ENCODE results near the gene FNIP2. TPM values are rescaled to one million over a fixed set of nuclear protein-coding genes. Genes with fewer than 3 reads are reported as not detected.

The FNIP2 gene
- total RNA-seq, 1 donor from 2014 or later, result 50.7 TPM

- peak; percentile 62 for ATAC-seq
- intact Hi-C loops (cut with micrococcal nuclease), result loop anchor here (5.0 kb wide), 1 partner anchor 38 kb away; no protein-coding TSS in a partner anchor
- no peak for DNase-seq
Observed at GRCh38 chr4:158809611-158810486, 41.0 kb downstream of the FNIP2 start.

DNA sequence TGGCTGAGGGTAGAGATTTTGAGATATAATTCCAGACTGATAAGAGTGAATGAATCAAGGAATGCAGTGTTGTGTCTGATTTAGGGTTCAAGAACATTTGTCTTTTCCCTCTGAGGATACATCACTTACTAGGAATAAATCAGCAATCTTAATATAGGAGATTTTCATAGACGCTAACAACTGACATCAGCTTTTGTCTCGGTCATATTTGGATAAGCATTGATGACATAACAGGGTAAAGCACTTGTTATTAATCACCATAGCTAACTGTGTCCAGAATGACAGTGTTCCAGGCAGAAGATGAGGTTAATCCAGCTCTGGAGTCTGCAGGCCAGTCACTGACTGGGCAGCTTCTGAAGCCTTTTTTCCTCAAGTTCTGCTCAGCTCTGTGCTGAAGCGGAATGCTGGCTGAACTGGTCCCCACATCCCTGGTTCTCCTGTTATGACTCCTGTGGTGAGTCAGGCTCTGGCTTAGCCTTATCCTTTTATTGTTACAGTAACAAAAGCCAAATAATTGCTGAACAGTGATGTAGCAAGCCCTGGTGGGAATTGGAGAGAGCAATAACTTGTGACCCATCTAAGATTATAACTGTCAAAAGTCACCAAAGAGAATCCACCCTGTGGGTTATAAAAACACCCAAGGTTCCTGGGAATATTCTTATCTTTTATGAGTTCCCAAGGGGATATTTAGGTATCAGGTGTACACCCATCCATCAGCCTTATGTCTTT is 41.8 kb downstream of the FNIP2 start:
- peak; percentile 61 for DNase-seq
- intact Hi-C loops (cut with micrococcal nuclease), result no loop called here
- peak; percentile 79 for ATAC-seq

- ATAC-seq (peak; percentile 11), DNase-seq (no peak)
- intact Hi-C loops (cut with micrococcal nuclease), result no loop called here
Observed at GRCh38 chr4:158811216-158811540, 42.4 kb downstream of the FNIP2 start.

- DNase-seq (peak; percentile 39), ATAC-seq (peak; percentile 42)
- intact Hi-C loops (cut with micrococcal nuclease), result no loop called here
Observed at GRCh38 chr4:158811704-158812103, 42.9 kb downstream of the FNIP2 start.

DNA sequence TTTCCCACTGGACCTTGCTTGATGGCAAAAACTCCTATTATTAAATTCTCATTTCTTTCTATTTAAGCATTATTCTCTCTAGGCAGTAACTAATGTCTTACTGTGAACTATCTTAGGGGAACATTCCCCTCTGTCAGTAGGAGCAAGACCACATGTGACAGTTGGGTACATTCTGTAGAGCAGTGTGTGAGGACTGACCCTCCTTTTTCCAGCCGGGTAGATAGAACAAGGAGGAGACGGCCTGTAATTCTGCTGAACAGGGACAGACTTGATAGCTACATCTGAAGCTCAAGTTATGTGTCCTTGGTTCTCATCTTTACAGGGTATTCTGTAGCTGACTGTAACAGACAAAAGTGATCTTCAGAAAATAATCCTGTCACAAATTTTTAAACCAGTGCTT is 43.3 kb downstream of the FNIP2 start:
- DNase-seq, result no peak
- intact Hi-C loops (cut with micrococcal nuclease), result no loop called here
- ATAC-seq, result peak; percentile 7

- no peak for ATAC-seq
- no peak for DNase-seq
- intact Hi-C loops (cut with micrococcal nuclease), result no loop called here
Observed at GRCh38 chr4:158812543-158812942, 43.7 kb downstream of the FNIP2 start.

DNA sequence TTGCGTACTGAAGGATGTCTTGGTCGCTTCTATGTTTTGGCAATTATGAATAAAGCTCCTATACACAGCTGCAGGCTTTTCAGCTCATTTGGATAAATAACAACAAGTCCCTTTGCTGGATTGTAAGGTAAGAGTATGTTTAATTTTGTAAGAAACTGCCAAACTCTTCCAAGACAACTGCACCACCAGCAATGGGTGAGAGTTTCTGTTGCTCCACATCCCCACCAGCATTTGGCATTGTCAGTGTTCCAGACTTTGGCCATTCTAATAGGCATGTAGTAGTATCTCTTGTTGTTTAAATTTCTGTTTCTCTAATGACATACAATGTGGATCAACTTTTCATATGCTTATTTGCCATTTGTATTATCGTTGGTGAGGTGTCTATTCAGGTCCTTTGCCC is 44.3 kb downstream of the FNIP2 start:
- intact Hi-C loops (cut with micrococcal nuclease), result no loop called here
- ATAC-seq, result no peak
- no peak for DNase-seq

GRCh38 chr4:158814207-158814606 is 45.4 kb downstream of the FNIP2 start:
- intact Hi-C loops (cut with micrococcal nuclease), result no loop called here
- DNase-seq, result no peak
- no peak for ATAC-seq

DNA sequence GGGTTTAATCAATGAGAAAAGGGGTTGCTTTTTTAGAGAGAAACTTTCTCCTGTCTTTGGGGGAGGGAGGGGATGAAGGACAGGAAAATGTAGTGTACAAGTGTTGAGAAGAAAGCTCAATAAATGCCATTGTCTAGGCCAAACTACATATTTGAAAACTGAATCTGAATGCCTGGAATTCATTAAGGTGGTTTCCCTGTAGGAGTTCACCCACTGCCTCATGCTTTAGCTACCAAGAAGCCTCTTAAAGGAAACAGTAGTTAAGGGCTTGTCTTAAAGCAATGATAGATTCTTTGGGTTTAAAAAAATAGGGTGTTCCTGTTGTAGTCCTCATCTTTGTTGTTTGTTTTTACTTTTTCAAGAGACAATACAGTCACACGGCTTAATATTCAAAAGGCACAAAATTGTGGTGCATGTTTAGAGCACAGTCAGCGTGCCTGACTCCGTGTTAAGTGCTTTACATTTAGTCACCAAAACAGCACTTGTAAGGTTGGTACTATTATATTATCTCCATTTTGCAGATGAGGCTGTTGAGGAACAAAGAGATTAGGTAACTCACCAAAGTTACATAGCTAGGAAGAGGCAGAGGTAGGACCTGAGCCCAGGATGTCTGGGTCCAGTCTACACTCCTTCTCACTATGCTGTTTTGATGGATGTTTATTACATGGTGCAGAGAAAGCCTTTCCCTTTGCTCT is 46.0 kb downstream of the FNIP2 start:
- ATAC-seq (no peak), DNase-seq (no peak)
- intact Hi-C loops (cut with micrococcal nuclease), result no loop called here

DNA sequence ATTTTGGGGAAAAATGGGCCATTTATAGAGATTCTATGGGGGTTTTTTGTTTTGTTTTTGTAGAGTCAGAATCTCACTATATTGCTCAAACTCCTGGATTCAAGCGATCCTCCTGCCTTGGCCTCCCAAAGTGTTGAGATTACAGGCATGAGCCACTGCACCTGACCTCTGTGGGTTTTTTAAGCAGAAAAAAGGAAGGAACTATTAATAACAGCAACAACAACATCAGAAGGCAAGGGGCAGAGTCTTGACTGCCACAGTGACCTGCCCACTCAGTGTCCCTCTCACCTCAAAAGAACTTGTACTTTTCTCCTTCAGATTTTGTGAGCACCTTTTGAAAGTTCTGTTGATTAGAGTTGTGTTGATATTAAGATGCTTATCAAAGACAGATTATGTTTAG is 48.1 kb downstream of the FNIP2 start:
- no peak for ATAC-seq
- intact Hi-C loops (cut with micrococcal nuclease), result no loop called here
- no peak for DNase-seq

DNA sequence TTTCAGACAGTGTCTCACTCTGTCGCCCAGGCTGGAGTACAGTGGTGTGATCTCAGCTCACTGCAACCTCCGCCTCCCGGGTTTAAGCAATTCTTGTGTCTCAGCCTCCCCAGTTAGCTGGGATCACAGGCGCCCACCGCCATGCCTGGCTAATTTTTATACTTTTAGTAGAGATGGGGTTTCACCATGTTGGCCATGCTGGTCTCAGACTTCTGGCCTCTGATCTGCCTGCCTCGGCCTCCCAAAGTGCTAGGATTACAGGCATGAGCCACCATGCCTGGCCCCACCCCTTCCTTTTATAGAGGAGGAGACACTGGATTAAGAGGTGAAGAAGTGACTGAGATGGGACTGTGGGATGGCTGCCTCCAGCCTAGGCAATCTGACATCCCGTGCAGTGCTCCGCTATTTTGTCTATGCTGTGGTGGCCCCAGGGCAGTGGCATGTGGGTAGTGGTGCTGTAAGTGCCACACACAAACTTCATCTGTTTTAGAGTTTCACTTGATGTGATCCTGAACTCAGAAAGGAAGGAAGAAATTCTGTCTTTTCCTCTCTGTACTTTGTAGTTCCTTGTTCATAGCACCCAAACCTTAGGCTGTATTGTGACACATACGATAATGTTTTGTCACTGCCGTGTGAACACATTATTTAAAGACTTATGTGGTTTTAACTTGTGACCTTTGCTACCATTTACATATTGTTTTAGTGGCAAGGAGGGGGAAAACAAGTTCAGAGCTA is 48.9 kb downstream of the FNIP2 start:
- intact Hi-C loops (cut with micrococcal nuclease), result no loop called here
- ATAC-seq (peak; percentile 13), DNase-seq (no peak)

- intact Hi-C loops (cut with micrococcal nuclease), result no loop called here
- DNase-seq (no peak), ATAC-seq (no peak)
Observed at GRCh38 chr4:158818560-158819140, 49.8 kb downstream of the FNIP2 start.

GRCh38 chr4:158819942-158820786 is 51.3 kb downstream of the FNIP2 start:
- ATAC-seq, result no peak
- no peak for DNase-seq
- intact Hi-C loops (cut with micrococcal nuclease), result no loop called here

DNA sequence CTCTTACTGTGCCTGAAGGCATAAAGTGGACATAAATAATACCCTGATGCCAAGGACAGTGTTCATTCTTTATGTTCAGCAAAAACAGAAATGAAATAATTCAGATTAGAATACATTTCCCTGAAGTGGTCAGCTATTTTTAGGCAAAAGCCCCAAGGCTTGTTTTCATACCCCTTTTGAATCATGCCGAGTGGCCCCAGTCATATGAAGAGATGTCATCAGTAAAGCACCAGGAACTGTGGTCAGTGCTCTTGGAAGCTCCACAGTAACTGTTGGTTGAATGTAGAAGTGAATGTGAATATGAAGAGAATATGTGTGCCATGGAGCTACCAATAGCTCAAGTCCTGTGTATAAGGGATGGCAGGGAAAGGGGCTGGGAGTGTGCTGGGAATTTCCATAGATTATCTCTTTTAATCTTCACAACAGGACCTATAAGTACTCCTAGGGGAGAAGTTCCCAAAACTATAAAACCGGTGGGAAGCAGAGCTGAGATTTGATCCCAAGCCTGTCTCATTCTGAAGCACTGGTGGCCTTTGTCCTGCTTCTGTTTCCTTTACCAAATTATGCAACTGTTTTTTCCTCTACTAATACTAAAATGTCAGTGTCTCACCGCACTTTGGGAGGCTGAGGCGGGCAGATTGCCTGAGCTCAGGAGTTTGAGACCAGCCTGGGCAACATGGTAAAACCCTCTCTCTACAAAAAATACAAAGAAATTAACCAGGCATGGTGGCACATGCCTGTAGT is 52.6 kb downstream of the FNIP2 start:
- DNase-seq, result no peak
- intact Hi-C loops (cut with micrococcal nuclease), result no loop called here
- no peak for ATAC-seq

DNA sequence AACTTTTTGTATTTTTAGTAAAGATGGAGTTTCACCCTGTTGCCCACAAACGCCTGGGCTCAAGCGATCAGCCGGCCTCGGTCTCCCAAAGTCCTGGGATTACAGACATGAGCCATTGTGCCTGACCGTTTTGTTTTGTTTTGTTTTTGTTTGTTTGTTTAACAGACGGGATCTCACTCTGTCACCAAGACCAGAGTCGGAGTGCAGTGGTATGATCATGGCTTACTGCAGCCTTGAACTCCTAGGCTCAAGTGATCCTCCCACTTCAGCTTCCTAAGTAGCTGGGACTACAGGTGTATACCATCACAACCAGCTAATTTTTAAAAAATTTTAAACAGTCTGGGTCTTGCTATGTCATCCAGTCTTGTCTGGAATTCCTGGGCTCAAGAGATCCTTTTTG is 53.5 kb downstream of the FNIP2 start:
- intact Hi-C loops (cut with micrococcal nuclease), result no loop called here
- ATAC-seq (no peak), DNase-seq (no peak)

DNA sequence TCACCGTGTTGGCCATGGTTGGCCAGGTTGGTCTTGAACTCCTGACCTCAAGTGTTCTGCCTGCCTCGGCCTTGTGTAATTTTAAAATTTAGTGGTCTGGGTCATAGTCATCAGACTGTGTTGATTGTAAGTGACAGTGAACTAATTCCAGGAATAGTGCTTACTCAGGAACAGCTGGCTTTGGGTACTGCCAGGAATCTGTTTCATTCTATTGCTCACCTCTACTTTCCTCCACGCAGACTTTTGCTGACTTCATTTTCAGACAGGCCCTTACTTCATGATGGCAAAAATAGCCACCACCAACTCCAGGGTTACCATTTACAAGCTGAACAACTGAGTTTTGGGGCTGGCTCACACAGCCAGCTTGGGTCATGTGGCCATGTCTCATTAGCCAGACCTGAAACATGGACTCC is 54.6 kb downstream of the FNIP2 start:
- intact Hi-C loops (cut with micrococcal nuclease), result no loop called here
- peak; percentile 19 for ATAC-seq
- DNase-seq, result no peak

- ATAC-seq (peak; percentile 9), DNase-seq (no peak)
Observed at GRCh38 chr4:158824425-158825274, 55.8 kb downstream of the FNIP2 start.

More at GRCh38 chr4:158824425-158825274, 55.8 kb downstream of the FNIP2 start:
- intact Hi-C loops (cut with micrococcal nuclease), result no loop called here

Data from left ventricle myocardium superior (tissue), 1 donor.